HuH-7 (cell line): ENCODE data around the gene COL9A3.

Experiments used
- DNase-seq: peaks from one replicate; pipeline ENCODE4 v3.0.0; 2011; ENCODE audit warnings: low spot score

COL9A3 gene

DNA sequence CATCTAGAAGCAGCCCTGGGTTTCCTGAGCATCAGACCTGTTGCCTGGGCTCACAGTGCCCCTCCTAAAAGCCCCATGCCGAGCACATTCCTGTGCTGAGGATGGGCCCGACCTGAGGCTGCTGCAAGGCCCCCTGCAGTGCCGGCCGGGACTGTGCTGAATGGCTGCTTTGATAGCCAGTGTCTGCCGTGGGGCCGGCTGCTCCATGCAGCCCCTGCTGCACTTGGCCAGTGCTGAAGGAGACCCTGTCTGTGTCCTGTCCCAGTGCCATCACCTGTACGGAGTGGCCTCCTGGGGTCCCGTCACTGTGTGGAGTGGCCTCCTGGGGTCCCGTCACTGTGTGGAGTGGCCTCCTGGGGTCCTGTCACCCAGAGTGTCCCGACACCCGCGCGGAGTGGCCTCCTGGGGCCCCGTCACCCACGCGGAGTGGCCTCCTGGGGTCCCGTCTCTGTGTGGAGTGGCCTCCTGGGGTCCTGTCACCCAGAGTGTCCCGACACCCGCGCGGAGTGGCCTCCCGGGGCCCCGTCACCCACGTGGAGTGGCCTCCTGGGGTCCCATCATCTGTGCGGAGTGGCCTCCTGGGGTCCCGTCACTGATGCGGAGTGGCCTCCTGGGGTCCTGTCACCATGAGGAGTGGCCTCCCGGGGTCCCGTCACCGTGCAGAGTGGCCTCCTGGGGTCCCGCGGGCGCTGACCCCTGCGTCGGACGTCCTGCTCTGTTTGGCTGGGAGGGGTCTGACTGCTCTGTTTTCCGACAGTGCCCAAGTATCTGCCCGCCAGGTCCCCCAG lies 7.0 kb downstream of the COL9A3 start:
- no peak for DNase-seq

DNA sequence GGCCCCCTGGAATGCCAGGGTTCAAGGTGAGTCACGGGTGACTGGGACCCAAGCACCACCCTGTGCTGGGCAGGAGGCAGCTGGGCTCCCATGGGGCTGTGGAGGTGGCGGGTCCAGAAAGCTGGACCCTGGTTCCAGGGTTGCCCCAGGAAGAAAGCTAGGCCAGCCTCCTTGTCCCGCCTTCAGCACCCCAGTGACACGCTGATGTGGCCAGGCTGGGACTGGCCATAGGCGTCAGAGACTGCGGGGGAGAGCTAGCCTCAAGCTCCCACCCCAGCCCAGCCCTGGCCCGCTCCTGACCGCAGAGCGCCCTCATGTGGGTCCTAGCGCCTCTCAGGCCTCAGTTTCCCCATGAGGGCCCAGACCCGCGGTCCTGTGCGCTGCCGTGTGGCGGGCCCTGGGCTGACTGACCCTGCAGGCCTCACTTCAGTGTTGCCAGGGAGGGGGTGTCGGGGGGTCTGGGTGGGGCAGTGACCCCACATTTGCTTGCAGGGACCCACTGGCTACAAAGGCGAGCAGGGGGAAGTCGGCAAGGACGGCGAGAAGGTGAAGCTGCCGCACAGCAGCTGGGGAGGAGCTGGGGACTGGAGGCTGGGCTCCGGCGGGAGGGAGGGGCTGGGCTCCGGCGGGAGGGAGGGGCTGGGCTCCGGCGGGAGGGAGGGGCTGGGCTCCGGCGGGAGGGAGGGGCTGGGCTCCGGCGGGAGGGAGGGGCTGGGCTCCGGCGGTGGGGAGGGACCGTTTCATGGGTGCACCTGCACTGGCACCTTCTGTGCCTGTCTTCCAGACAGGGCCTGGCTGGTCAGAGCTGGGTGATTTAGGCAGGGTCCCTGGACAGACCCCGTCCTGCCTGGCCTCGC lies 7.9 kb downstream of the COL9A3 start:
- peak; percentile 89 for DNase-seq

DNA sequence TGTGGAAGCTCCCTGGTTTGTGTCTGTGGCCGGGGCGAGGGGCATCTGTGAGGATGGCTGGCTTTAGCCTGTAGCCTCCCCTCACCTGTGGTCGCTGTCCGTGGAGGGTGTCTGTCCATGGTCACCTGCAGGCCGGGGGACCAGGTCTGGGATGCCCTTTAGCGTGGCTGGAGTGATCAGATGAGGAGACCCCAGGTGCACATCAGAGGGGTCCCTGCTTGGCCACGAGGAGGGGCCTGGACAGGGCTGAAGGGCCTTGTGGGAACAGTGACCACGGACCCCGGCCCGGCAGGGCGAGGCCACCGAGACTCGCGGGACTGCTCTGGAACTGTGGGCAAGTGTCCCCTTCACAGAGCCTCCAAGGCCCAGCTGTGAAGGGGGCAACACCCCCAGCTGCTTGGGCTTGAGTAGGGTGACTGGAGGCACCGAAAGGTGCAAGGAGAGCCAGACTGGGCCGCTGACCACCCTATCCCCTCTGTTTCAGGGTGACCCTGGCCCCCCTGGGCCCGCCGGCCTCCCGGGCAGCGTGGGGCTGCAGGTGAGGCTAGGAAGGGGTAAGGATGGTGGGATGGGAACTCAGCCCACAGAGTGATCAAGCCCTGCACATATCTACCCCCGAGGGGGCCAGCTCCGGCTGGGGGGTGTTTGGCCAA lies 8.6 kb downstream of the COL9A3 start:
- no peak for DNase-seq

- DNase-seq: no peak
These were observed 9.3 kb downstream of the COL9A3 start for GRCh38 chr20:62825986-62826645.

- DNase-seq: no peak
These were observed 9.9 kb downstream of the COL9A3 start for GRCh38 chr20:62826646-62827310.

- DNase-seq: no peak
These were observed 10.6 kb downstream of the COL9A3 start for GRCh38 chr20:62827311-62828038.

- DNase-seq: no peak
These were observed 11.2 kb downstream of the COL9A3 start for GRCh38 chr20:62828051-62828450.

- no peak for DNase-seq
These were observed 11.8 kb downstream of the COL9A3 start for GRCh38 chr20:62828511-62829230.

DNA sequence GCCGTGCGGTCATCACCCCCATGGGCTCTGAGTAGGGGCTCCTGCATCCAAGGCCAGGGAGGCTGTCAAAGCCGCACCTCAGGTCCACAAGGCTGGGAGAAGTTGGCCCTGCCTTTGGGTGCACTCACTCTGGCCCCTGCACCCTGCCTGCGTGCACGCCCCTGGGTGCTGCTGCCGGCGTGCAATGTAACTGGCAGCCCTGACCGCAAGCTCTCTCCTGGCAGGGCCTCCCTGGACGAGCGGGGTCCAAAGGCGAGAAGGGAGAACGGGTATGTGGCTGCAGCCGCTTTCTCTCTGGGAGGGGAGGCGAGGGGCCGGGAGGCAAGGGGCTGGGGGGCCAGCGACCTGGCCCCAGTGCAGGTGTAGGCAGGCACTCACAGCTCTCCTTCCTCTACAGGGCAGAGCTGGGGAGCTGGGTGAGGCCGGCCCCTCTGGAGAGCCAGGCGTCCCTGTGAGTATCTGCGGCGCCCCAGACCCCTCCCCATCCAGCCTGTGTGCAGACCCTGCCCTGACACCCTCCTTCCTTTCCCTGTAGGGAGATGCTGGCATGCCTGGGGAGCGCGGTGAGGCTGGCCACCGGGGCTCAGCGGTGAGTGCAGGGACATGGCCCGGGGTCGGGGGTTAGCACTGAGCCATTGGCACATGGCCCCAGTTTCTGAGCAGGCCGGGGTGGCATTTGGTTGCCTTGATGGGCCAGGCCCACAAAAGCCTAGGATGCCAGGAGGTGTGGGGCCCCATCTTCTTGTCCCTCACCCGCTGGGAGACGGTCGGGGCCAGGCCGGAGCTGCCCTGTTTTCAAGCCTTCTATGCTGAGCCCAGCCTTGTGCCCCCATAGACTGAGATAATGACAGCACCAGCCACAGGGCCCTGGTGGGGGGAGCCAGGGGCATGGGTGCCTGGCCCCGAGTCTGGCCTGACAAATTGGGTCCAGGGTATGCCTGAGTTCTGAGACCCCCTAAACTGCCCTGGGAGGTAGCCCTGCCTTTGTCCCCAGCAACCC lies 12.7 kb downstream of the COL9A3 start:
- no peak for DNase-seq

- no peak for DNase-seq
These were observed 13.4 kb downstream of the COL9A3 start for GRCh38 chr20:62830251-62830650.

DNA sequence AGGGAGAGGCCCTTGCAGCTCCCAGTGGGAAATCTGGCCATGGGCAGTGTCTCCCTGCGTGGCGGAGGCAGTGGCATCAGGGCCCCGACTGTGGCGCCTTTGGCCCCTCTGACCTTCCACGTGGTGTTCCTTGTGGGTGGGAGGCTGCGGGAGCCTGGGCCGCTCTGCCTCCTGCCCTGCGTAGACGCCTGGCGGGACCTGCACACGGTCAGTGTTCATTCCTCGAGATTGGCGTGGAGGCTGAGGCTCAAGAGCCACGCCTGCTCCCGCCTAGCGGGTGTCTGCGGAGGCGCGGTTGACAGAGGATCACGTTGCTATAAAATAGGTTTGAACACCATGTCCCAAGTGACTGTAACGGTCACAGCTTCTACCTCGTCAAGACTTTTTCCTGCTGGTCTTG lies 14.0 kb downstream of the COL9A3 start:
- no peak for DNase-seq

DNA sequence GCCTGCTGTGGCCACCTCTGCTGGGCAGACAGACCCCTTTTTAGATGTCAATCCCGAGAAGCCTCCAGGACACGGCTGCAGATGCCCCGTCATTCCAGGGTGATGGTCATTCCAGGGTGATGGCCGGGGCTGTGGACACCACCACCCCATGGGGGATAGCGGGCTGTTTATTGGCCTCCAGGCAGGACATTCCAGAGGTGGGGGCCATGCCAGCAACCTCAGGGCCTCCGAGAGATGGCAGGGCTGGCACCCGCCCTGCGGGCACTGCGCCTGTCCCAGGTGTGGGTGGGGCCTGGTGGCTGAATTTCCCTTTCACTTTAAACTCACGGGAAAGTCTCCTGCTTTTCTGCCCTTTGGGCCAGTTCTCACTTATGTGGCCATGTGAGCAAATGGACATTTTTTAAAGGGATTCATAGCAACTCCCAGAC lies 14.5 kb downstream of the COL9A3 start:
- DNase-seq: no peak

DNA sequence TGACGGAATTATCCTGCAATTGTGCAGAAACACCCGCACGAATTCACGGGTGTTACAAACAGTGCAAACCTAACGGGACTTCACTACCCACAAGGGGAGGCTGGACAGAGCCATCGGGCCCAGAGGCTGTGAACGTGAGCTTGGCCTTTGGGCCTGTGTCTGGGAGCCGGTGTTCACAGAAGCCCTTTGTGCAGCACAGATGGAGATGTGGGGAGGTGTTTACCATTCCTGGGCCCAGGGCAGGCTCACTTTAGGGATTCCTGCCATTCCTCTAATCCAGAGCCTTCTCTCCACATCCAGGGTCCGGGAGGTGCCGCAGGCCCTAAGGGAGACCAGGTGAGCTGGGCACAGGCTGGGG lies 15.0 kb downstream of the COL9A3 start:
- DNase-seq: no peak

GRCh38 chr20:62832212-62832922 lies 15.5 kb downstream of the COL9A3 start:
- DNase-seq: no peak

- no peak for DNase-seq
These were observed 16.1 kb downstream of the COL9A3 start for GRCh38 chr20:62832951-62833391.

DNA sequence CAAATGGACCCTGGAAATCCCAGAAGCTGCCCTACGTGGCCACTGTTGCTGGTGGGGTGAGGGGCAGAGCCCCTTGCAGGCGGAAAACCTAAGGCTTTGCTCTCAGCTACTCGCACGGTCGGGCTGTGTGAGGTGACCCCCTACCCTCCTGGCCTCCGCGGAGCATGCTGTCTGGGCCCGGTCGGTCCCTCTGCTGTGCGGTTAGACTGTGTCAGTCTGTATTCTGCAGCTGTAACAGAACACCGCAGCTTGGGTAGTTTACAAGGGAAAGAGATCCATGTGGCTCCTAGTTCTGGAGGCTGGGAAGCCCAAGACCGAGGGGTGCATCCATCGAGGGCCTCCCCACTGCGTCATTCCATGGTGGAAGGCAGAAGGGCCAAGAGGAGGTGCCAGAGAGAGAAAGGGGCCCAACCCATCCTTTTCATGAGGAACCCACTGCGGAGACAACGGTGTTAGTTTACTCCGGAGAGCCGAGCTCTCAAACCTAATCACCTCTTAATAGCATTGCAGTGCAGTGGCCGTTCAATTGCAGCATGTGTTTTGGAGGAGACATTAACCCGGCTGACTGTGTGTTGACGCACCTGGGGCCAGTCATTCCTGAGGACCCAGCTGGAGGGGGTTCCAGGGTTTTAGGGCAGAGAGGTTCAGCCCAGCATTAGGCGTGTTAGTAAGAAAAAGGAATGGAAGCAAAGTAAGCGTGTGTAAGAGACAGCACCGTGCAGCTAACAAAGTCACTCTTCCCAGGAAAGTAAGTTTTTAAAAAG lies 18.3 kb downstream of the COL9A3 start:
- DNase-seq: no peak
